G401.6 (cell line): ENCODE measurements around the gene TBC1D22A.
"Not testable (repeated sequence)": the region's sequence is repeated elsewhere in the genome, so short reads cannot be mapped to it uniquely, and the experiment has no call there.

Experiments
- FAIRE-seq: peaks from 2 replicates; lab custom pipeline; 2012; peaks lifted over from hg19 to GRCh38; lab: Jason Lieb, UNC

TBC1D22A gene

DNA sequence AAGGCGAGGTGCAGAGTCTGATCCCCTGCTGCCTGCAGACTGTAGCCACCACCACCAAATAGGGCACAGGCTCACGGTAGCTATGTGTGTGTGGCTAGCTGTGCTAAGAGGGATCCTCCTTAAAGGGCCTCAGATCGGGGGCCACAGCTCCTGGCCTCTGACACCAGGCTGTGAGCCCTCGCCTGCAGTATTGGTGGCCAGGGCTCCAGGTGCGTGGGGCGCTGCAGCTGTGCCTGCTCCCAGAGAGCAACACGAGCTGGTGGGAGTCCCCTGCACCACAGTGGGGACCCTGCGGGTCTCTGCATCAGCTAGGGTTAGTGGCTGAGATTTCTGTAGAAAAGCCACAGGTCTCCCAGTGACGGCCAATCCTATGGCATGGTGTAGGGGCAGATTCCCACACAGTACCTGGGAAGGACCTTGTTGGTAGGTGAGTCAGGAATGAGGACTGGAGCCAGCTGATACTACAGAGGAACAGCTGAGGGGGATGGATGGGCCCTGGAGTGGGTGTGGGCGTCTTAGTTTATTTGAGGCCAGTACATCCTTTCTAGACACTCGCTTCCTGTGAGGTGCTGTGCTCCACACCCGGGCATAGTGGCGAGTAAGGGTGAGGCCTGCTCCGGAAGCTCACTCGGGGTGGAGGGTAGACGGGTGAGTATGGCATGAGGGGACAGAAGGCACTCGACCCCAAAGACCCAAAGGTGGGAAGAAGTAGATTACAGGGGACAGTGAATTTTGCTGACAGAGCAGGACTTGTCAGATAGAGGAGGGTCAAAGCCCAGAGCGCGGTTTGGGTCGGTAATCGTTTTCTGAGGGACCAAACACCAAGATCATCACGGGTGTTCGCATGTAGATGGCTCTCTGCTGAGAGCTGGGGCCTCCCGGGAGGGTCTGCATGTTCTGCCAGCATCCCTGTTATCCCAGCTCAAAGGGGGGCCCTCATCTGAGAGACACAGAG, 212.5 kb downstream of the TBC1D22A start:
- FAIRE-seq, result no peak

DNA sequence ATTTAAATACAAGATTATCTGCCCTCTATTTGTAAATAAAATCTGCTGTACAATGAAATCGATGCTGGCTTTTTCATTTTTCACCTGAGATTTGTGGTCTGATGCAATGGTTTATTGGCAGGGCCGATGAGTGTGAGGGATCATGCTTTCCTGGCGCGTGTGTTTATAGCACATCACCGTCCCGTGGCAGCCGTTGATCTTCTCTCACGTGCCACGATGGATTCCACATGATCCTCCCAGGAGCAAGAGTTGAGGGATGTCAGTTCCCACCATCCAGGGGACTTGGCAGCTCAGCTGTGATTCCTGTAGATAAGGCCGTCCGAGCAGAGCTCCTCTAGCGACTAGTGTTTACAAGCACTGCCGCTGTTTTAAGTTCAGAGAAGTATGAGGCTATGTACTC, 213.7 kb downstream of the TBC1D22A start:
- no peak for FAIRE-seq

DNA sequence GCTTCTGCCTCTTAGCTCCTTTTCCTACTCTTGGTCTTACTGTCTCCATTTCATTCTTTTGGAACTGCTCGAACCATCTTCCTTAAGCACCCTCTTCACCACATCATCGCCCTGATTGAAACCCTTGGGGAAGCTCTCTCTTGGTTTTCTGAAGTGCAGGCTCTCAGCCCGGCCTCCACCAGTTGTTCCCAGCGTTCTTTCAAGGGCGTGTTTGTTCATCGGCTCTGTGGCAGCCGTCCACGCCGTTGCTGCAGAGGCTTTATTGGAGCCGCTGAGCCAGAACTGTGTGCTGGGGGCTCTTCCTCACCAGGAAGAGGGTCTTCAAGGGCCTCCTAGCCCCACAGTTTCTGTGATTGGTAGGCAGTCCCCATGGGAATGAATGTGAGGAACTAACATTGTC, 214.1 kb downstream of the TBC1D22A start:
- FAIRE-seq, result no peak

DNA sequence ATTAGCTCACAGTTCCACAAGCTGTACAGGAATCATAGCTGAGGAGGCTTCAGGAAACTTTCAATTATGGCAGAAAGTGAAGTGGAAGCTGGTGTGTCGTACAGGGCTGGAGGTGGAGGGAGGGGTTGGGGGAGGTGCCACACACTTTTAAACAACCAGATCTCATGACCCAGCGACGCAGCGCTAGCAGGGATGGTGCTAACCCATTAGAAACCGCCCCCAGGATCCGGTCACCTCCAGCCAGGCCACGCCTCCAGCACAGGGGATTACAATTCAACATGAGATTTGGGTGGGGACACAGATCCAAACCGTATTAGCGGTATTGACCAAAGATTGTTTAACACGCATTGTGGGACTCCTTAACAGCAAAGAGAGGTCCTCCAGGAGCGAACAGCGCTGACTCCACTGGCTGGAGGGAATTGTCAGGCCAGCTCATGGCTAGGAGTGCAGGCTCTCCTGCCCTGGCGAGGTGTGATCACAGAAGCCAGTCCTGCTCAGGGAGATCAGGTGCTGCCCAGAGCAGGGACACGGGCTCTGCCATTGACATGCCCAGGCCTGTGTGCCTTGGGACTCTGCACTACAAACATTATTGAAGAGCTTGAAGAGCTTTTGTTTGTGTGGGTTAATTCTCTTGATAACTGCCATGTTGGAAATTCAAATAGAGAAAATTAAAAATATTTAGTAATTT, 215.3 kb downstream of the TBC1D22A start:
- FAIRE-seq, result no peak

DNA sequence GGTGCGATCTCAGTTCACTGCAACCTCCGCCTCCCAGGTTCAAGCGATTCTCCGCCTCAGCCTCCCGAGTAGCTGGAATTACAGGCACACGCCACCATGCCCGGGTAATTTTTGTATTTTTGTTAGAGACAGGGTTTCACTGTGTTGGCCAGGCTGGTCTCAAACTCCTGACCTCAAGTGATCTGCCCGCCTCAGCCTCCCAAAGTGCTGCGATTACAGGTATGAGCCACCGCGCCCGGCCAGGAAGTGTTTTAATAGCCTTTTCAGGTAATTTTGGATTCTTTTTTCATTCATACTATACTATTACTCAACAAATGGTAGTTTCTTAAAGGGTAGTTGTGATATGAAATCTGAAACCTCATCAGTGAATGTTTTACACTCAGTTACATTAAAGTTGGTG, 216.2 kb downstream of the TBC1D22A start:
- FAIRE-seq, result not testable (repeated sequence)

DNA sequence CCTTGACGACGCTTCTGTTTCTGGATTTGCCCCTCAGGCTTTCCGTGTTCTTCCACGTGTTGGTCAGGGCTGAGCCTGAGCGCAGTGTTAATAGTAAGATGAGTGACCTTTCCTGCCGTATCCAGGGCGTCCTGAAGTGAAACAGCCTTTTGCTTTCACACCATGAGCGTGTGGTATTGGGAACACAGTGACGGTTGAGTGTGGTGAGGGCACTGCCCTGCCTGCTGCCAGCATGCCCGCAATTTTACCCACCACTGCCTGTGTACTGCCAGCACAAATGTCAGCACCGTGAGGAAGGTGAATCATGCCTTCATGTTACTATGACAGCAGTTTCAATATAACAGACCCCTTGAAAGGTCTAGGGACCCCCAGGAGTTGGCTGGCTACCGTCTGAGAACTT, 217.1 kb downstream of the TBC1D22A start:
- FAIRE-seq, result no peak

DNA sequence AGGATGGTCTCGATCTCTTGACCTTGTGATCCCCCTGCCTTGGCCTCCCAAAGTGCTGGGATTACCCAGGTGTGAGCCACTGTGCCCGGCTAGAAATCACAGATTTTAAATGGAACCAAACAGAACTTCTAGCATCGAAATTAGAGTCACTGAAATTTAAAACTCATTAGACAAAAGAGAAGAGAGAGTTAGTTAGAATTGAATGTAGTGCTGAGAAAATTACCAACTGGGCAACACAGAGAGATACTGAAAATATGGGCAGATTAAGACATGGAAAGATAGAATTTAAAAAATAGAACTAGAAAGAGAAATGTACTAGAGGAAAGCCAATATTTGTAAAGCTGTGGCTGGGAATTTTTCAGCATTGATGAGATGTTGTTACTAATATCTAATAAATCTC, 217.9 kb downstream of the TBC1D22A start:
- FAIRE-seq, result no peak

DNA sequence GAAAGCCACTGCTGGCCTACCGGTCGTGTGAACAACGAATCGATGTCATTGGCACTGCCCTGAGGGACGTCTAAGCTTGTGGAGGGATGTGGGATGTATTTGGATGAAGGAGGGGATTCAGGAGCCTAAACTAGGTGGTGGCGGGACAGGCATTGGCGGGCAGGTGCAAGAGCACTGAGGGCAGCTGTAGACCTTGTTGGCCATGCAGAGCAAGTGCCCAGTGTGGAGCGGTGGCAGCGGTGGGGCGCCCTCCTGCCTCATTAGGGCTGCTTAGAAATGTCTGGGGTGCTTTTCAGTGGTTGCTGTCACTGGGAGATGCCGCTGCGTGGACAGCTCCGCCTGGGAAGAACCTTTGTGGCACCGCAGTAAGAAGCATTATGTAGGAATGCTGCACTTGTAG, 220.2 kb downstream of the TBC1D22A start:
- FAIRE-seq, result no peak

DNA sequence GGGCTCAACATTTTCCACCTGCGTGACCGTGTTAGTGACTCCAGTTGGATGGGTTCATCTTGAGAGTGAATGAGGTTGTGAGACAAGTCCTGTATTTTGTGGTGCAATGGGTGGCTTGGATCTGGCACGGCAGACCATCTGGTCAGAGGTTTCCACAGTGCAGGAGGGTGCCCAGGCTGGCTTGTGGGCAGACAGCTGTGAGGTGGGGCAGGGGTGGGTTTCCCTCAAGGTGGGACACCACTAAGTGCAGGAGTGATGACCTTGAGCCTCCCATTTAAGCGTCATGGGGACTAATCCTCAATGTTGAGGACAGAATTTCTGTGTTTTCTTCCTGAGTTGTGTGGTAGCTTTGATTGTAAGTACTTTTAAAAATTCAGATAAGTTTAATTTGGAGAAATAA, 220.6 kb downstream of the TBC1D22A start:
- FAIRE-seq, result no peak

DNA sequence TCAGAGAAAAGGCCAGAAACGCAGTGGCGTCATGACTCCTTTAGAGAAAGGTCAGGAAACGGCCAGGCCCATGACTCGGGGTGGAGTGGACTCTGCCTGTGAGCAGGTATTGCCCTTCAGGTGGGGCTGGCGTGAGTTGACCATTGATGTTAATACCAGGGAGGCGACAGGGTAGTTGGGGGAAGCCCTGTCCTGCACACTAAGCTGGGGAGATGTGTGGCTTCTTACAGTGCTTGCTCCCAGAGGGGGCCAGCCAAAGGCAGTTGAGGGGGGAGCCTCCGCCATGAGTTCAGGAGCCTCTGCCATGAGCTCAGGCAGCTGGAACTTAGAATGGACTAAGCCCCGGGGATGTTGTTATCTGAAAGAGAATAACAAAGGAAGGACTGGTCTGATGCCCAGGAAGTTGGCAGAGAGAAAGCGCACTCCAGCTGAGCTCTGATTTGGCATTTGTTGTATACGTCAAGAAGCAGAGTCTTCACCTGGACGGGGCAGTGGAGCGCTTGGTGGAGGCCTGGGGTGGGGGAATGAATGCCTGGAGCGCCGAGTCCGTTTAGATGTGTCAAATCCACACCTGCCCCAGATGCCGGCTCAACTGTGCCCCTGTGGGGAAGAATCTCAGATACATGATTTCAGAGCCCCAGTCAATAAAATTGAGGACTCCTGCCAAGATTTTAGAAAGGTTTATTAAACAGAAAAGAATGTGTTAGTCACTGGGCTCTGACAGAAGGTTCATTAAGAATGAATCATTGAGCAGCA, 222.5 kb downstream of the TBC1D22A start:
- FAIRE-seq, result no peak

DNA sequence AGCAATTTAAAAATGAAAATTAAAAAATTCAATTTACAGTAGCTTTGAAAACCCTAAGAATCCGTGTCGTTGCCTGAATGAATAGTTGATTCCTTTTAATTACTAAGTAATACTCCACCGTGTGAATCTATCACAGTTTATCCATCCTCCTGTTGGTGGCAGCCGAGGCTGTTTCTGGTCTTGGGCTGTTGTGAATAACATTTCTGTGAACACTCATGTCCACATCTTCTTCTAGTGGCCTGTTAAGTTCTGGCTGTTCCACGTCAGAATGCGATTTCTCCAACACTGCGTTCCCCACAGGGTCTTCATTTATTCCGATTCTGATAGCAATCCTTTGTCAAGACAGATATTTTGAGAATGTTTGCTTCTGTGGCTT, 223.0 kb downstream of the TBC1D22A start:
- FAIRE-seq, result no peak

DNA sequence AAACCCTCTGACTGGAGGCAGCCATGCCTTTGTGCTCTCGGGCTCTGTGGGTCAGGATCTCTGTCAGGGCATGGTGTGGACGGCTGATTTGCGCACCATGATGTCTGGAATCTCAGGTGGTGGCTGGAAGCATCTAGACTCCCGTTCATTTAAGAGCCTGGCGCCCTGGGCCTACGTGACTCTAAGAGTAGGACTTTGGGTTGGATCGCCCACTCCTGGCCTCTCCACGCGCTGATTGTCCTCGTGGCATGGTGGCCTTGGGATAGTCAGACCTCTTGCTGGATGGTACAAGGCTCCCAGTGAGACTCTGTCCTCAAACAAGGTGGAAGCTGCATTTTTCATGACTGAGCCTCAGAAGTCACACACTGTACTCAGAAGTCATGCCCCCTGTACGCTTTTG, 224.3 kb downstream of the TBC1D22A start:
- no peak for FAIRE-seq

DNA sequence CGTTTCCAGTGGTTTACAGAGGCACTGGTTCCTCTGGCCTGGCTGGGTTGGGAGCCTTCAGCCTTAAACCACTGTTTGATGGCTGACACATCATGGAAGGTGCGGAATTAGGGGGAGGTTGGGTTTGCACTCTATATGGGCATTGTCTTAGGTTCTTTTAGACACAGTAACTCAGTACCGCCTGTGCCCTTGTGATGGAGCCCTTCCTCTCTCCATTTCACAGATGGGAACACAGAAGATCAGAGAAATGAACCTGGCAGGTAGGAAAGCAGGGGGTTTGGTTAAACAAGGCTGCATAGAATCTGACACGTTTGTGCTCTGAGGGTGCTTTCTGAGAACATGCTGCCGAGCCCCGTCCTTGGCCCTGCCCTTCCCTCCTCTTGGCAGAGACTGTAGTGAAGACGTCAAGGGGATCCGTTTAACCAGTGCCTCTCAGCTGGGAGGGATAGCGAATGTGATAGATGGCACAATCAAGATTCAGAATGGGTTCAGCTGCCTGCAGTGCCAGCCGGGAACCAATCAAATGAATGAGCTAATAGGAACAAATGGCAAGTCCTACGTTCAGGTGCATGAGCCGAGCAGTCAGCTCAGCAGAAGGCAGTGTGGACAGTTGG, 228.6 kb downstream of the TBC1D22A start:
- FAIRE-seq, result no peak

DNA sequence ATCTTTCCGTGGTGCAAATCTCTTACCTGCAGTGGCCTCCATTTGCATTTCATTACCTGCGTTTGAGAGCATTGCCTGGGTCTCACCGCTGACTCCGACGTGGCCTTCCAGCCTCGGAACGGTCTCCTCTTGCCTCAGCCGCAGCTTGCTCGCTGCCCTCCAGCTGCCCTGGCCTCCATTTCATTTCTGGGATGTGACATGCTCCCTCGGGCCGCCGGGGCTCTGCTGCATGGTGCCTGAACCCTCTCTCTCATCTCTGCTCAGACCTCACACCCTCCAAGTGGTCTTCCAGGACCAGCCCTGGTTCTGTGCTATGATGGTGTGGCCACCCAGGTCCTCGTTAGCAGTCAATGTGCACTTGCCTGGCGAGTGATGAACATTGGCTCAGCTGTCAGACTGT, 229.2 kb downstream of the TBC1D22A start:
- no peak for FAIRE-seq

DNA sequence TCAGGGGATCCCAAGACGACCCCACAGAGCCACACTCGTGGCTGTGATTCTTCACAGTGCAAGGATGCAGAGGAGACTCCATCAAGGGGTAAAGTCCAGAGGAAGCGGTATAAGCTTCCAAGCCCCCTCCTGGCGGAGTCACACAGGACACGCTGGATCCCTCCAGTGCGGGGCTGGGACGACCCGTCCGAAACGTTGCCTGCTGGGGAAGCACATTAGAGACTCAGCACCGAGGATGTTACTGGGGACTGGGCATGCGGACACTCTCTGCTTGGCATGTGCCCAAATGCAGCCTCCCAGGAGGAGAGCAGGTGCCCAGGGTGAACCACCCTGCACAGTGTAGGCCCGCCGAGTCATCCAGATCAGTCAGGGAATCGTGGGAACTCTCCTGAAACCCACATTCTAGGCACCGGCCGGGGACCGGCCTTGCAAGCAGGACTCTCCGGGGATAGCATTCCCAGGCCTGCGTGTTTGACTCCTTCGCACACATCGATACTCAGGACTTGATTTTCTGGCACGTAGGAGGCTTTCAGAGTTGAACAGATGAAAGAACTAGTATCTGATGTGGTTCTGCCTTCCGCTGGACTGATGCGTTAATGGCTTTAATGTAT, 229.8 kb downstream of the TBC1D22A start:
- no peak for FAIRE-seq

DNA sequence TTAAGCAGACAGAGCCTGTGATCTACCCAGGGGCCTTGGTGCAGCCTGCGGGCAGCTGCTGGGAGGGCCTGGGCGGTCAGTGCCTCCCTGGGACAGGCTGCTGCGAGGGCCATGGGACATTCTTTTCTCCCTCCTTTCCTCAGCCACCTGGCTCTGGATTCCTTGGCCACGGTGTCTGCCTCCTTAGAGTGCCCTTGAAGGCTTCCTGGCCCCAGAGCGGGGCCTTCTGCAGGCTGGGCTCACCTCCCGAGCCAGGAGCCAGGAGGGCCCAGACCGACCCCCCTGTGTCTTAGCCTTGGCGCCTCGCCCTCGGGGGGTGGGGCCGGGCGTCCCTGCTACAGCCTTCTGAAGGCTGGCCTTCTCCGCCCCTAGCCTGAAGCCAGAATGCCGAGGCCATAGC, 231.2 kb downstream of the TBC1D22A start:
- FAIRE-seq, result no peak

DNA sequence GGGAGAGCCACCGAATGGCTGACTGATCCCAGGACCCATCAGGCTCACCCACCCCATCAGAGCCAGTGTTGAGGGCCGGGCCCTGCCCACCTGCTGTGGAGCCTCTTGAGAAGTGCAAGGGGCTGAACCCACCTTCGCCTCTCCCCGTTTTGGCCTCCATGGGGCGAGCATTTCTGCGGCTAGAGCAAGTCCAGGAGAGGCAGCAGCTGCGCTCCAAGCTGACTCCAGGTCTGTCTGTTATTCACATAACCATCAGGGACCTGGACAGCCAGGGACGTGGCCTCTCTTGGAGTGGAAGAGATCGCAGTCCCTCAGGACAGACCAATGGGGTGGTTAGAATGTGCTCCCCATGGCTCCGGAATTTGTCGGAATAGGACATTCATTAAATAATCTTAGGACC, 231.8 kb downstream of the TBC1D22A start:
- FAIRE-seq, result no peak

DNA sequence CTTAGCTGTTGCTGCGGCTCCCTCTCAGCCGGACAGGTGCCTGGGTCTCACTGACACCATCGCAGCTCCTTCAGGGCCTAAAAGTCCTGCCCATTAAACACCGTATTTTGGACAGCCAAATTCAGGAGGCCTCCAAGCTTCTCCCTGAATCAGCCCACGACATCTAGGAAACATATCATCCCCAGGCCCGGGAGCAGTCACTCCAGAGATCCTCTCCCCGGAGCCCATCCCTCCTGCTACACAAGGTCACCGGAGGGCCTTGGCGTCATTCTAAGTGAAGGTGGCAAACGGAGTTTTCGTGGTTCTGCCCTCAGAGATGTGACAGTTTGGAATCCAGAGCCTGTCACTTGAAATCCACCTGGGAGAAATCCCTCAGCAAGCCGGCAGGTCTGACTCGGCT, 232.5 kb downstream of the TBC1D22A start:
- FAIRE-seq, result no peak

DNA sequence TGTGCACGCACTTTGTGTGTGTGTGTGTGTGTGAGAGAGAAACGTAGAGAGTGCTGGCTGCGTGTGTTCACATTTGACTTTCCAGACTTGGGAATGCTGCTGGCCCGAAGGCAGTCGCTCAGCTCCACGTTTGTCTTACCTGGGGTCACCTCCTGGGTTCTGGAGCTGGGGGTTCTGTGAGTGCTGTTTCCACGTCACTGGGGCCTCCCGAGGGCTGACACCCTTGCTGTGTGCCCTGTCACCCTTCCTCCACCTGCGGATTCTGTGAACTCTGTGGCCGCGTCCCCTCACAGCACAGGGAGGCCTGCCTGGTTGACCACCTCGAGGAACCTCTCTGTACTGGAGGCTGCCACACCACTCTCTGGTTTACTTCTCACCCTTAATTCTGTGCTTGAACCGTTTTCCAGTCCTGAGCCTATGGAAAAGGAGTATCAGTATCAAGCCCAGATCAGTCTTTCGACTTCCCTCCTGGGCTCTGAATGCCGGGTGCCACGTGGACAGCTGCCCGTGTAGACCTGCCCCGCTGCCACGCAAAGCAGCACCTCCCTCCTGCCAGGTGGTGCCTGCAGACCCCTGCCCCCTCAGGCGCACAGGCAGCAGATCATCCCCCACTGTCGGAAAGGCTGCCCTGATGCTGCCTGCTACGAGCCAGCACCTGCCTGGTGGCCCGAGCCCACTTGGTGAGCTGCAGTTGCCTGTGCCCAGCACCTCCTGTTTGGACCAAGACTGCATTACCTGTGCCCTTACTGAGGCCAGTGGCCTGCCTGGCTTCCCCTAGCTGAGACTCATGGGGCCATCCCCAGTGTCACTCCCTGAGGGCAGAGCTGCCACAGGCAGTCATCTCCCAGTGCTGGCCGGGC, 233.3 kb downstream of the TBC1D22A start:
- no peak for FAIRE-seq

DNA sequence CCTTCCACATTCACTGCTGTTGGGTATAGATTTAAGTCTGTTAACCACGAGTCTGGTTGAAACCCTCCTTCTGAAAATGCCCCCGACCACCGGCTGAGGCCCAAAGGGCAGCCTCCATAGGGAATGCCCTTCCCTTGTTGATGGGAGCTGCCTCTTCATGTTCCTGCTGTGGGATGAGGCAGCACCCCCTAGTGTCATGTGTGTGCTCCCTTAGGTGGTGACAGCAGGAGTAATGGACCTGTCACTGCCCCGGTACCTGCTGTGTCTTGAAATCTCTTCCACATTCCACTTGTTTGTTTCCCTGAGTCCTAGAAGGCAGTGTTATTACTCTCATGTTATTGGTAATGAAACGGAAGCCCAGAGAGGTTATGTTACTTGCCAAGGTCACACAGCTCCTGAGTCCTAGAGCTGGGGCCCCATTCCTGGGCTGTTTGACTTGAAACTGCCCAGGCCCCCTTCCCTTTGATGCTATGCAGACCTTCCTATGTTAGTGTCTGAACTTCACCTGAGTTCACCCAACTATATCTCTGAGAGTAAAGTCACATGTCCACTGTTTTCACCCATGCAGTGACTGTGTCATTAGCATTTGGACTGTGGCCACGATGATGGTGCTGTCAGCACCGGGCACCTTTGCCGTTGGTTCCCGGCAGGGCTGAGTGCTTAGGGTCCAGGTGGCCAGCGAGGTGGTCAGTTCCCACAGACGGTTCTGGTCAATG, 234.3 kb downstream of the TBC1D22A start:
- FAIRE-seq, result no peak
